Heart right ventricle (tissue), 16 donors: ENCODE data around the gene SYNE1. TPM values are rescaled to one million over a fixed set of nuclear protein-coding genes. Genes with fewer than 3 reads are reported as not detected.

ENCODE experiments used
- ATAC-seq, 8 donors: fragments of 200-7000 bp; cut with Tn5 transposase; one replicate each; pipeline ENCODE4 v1.9.1; 2020; ENCODE audit warnings: mild to moderate bottlenecking in 8 of 8, moderate library complexity in 8 of 8, moderate number of reproducible peaks in 1 of 8
- DNase-seq, 2 donors: peaks; one replicate each; pipeline ENCODE4 v3.0.0-alpha.2; 2020
- H3K27ac ChIP-seq, 10 donors: fragments of 200-600 bp; sonication (generic) in 2 of 10; one replicate each; pipeline versions ENCODE4 v1.5.0 to v1.8.0; 2020 to 2022; ENCODE audit warnings: mild to moderate bottlenecking in 3 of 10
- H3K27me3 ChIP-seq, 7 donors: fragments of 200-600 bp; one replicate each; pipeline ENCODE4 v1.8.0; 2021 to 2022; ENCODE audit warnings: mild to moderate bottlenecking in 2 of 7
- H3K36me3 ChIP-seq, 9 donors: fragments of 200-600 bp; sonication (generic) in 1 of 9; one replicate each; pipeline versions ENCODE4 v1.5.0 to v1.8.0; 2020 to 2022; ENCODE audit warnings: mild to moderate bottlenecking in 2 of 9
- H3K4me1 ChIP-seq, 9 donors: fragments of 200-600 bp; sonication (generic) in 1 of 9; one replicate each; pipeline versions ENCODE4 v1.5.0 to v1.8.0; 2020 to 2022; ENCODE audit warnings: mild to moderate bottlenecking in 4 of 9
- H3K4me3 ChIP-seq, 10 donors: fragments of 200-600 bp; sonication (generic) in 2 of 10; one replicate each; pipeline versions ENCODE4 v1.5.0 to v1.8.0; 2020 to 2022; ENCODE audit warnings: mild to moderate bottlenecking in 7 of 10, moderate library complexity in 2 of 10
- H3K9me3 ChIP-seq, 11 donors: fragments of 200-600 bp in 10 of 11; sonication (generic) in 2 of 11; one replicate each; pipeline versions ENCODE4 v1.5.0 to v1.8.0; 2013 to 2022; ENCODE audit warnings: mild to moderate bottlenecking in 2 of 11, control low read depth in 1 of 11, moderate library complexity in 1 of 11
- WGBS, 2 donors: extraction: QIAGEN DNeasy Blood & Tissue Kit; methylation state at CpG; one replicate each; pipeline ENCODE4 v1.1.7; 2013; ENCODE audit warnings: inconsistent platforms in 1 of 2; 5-methylcytosine and 5-hydroxymethylcytosine counted together
- intact Hi-C, 10 donors: fragments of 100-400 bp; cut with DNase I; formaldehyde crosslinking; loops; one replicate each; pipeline versions ENCODE4 v1.11.1 to v1.14.2; 2022
- polyA plus RNA-seq, 2 donors: library from polyadenylated mRNA; stranded (reverse); fragments of 200-250 nt; gene quantifications; one replicate each; pipeline ENCODE4 v1.2.3, GENCODE V29; 2013
- total RNA-seq, 10 donors: library from RNA; stranded (reverse); fragmentation: NEBNext Ultra II Directional in 3 of 10; extraction: Animal tissue kit (Norgen Biotek cat#: 25700) in 3 of 10; gene quantifications; one replicate each; pipeline versions ENCODE4 v1.2.1 to v1.2.4, GENCODE V29; 2021 to 2023
- TF ChIP-seq, protein P1 (sequence below), 9 donors: fragments of 200-600 bp; sonication (generic) in 2 of 9; IDR thresholded peaks; one replicate each; pipeline versions ENCODE4 v1.5.0 to v1.8.0; 2021 to 2022; ENCODE audit warnings: antibody characterized with exemption in 9 of 9, mild to moderate bottlenecking in 5 of 9, moderate library complexity in 1 of 9
- donor health status: Arrhythmogenic right ventricular cardiomyopathy.
- donor health status: ischemic (EF 13 %, LVEDD 7.1; RV severe dilation, severe dysfunction).
- donor health status: healthy with polysubstance abuse.
- donor health status: DM: no; HTN: yes; CAD: no.
- donor health status: DM: no; HTN: no; CAD: no.
- donor health status: ischemic (EF 25% LVEDD 6.9; RV normal size, moderate dysfunction).
- donor health status: ischemic (EF 25% LVEDD 5.7; RV mildly dilated, moderate dysfunction).
- donor health status: healthy.
- donor health status: DM: yes; HTN: yes; CAD: no.
- donor health status: Ischemic cardiomyopathy.
- donor health status: ischemic (EF 35%, LVEDD 5.7; RV mildly dilated, moderate dysfunction).
- donor health status: nonischemic (EF 11% LVEDD 7.7; RV severe dilation, severe dysfunction).
- donor health status: DM: yes; HTN: yes; CAD: no.
- donor health status: PGD.
- donor health status: ischemic (EF 29% LVEDD 5.4; RV normal size, mild dysfunction).
- donor health status: nonischemic (EF 23%, LVEDD 6.1; RV moderate dilation, normal function).

The SYNE1 gene
- total and polyA plus RNA-seq, 12 donors: 18.9 to 176 (median 126) TPM

DNA sequence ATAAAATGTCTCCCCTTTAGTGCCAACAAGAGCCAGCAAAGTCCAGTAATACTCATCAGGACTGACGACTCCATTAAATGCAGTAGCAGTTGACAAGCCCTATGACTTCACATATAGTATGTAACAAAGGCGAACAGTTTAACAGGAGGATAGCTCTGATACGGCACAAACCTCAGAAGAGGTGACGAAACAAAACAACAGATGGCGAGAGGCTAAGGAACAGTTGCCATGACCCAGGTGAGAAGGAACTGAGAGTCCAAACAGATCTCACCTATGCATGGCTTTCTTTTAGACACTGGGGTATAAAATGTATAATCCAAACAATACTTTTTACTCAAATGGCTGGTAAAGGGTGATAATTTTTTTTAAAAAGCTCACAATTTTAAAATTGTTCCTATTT lies 37.1 kb downstream of the SYNE1 start:
- intact Hi-C loops: no loop called here
- WGBS, 2 donors: 84 to 86% methylated on average over 5 of the region's 5 CpGs
- TF ChIP-seq, protein P1, sequence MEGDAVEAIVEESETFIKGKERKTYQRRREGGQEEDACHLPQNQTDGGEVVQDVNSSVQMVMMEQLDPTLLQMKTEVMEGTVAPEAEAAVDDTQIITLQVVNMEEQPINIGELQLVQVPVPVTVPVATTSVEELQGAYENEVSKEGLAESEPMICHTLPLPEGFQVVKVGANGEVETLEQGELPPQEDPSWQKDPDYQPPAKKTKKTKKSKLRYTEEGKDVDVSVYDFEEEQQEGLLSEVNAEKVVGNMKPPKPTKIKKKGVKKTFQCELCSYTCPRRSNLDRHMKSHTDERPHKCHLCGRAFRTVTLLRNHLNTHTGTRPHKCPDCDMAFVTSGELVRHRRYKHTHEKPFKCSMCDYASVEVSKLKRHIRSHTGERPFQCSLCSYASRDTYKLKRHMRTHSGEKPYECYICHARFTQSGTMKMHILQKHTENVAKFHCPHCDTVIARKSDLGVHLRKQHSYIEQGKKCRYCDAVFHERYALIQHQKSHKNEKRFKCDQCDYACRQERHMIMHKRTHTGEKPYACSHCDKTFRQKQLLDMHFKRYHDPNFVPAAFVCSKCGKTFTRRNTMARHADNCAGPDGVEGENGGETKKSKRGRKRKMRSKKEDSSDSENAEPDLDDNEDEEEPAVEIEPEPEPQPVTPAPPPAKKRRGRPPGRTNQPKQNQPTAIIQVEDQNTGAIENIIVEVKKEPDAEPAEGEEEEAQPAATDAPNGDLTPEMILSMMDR (IDR thresholded peaks at IDR 0.05): no peak

DNA sequence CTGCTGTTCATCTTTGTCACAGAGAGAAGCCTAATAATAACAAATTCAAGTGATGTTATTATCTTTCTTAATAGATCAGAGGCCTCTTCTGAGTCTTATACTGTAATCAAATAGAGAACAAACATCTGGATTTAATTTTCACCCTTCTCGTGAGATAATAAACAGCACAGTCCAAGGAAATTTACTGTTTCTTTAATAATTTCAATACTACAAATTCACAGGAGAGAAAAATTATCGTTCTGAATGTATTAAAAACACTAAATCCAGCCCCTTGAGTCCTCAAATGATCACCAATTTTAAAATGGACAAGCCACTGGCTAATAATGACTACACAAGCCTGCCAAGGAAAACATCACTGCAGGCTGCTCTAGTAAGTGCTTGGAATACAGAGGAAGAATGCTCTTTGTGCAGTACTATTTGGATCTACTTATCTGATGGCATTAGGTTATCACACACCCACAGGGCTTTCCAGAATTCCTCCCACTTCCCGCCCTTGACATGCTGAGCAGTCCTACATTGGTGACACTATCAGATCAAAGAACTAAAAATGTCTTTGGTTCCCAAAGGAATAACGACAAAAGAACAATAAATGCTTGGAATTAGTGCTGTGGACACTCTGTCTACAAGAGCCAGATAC lies 38.1 kb downstream of the SYNE1 start:
- 26% methylated on average over 4 of the region's 4 CpGs for WGBS, 2 donors
- Histone ChIP-seq H3K36me3 (no peaks in the 10 kb centered on the region), H3K27me3 (no peaks in the 10 kb centered on the region), H3K4me1 (peaks cover 0 to 56% (median 19%) of the 10 kb centered on the region in 9 donors), H3K9me3 (no peaks in the 10 kb centered on the region), H3K4me3 (no peak overlapping the region), H3K27ac (peak overlapping the region in 6 of 10 donors; percentile 0 to 58 (median 55))
- TF ChIP-seq, protein P1 (IDR thresholded peaks at IDR 0.05): no peak
- ATAC-seq: peak; percentile 89 to 98 (median 94)
- DNase-seq: peak in 1 of 2 donors; percentile 62
- intact Hi-C loops: loop anchor here in 3 of 10 donors (5.0 kb wide), 1 partner anchor 38 kb away; the partner anchor contains the start of gene SYNE1 (in 3 of the 3)

More for the DNA sequence above, 37.1 kb downstream of the SYNE1 start:
- ATAC-seq (no peak), DNase-seq (no peak)
- Histone ChIP-seq H3K27me3 (no peaks in the 10 kb centered on the region), H3K36me3 (no peaks in the 10 kb centered on the region), H3K9me3 (no peaks in the 10 kb centered on the region), H3K4me3 (no peak overlapping the region), H3K27ac (peak overlapping the region in 5 of 10 donors; percentile 1 to 58 (median 56)), H3K4me1 (peaks cover 0 to 46% (median 19%) of the 10 kb centered on the region in 9 donors)

DNA sequence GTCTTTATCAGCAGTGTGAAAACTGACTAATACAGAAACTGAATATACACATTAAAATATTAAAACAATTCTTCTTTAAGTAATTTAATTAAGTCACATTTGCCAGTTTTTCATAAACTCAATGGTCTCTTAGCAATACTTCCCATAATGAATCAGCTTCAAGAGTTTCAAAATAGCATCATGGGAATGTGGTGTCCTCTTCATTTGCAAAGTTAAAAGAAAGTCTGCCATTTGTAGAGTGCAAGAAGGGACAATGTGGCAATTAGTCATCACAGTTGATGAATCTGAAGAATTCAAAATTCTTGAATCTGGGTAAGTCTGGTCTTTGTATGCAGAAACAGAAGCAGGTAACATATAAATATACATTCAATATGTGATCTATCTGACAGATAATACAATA lies 38.7 kb downstream of the SYNE1 start:
- ATAC-seq (no peak), DNase-seq (no peak)
- Histone ChIP-seq H3K36me3 (no peaks in the 10 kb centered on the region), H3K27ac (peak overlapping the region in 4 of 10 donors; percentile 20 to 58 (median 56)), H3K27me3 (no peaks in the 10 kb centered on the region), H3K4me3 (no peak overlapping the region), H3K4me1 (peaks cover 0 to 56% (median 19%) of the 10 kb centered on the region in 9 donors), H3K9me3 (no peaks in the 10 kb centered on the region)
- TF ChIP-seq, protein P1 (IDR thresholded peaks at IDR 0.05): no peak
- intact Hi-C loops: loop anchor here in 3 of 10 donors (5.0 kb wide), 1 partner anchor 39 kb away; the partner anchor contains the start of gene SYNE1 (in 3 of the 3)

DNA sequence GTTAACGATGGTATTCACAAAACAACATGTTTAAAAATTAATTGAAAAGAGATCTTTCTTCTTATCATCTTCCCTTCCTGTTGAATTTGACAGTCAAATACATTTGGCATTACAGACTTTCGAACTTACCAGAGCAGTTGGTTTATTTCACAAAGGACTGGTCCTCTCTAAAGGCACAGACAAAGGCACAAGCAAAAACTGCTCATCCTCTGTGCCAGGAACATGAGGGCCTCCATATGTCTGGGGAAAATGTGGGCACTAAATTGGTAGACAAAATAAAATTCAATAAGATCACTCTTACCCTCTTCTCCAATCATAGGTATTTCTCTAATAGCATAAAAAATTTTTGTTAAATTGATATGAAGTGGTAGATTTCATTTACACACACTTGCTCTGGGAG lies 40.4 kb downstream of the SYNE1 start:
- TF ChIP-seq, protein P1 (IDR thresholded peaks at IDR 0.05): no peak
- Histone ChIP-seq H3K27ac (no peak overlapping the region), H3K27me3 (no peaks in the 10 kb centered on the region), H3K4me3 (no peak overlapping the region), H3K9me3 (peaks cover 0 to 5% (median 0%) of the 10 kb centered on the region in 11 donors), H3K36me3 (no peaks in the 10 kb centered on the region), H3K4me1 (peaks cover 0 to 56% (median 19%) of the 10 kb centered on the region in 9 donors)
- 61 to 75% methylated on average over 2 of the region's 2 CpGs for WGBS, 2 donors
- ATAC-seq (no peak), DNase-seq (no peak)
- intact Hi-C loops: loop anchor here in 3 of 10 donors (5.0 kb wide), 1 partner anchor 41 kb away; the partner anchor contains the start of gene SYNE1 (in 3 of the 3)
